HFFc6 (cell line): Measurements from ENCODE around the gene YPEL1. TPM values are rescaled to one million over a fixed set of nuclear protein-coding genes. Genes with fewer than 3 reads are reported as not detected.

ENCODE experiments used
- DNase-seq: peaks from one replicate; pipeline ENCODE4 v3.0.0-alpha.2; 2018
- H3K27ac Mint-ChIP-seq: 2 replicates; pipeline ENCODE4 v1.8.0; 2020; ENCODE audit warnings: mild to moderate bottlenecking, mixed read lengths
- H3K27me3 Mint-ChIP-seq: 2 replicates; pipeline ENCODE4 v1.8.0; 2021; ENCODE audit warnings: mild to moderate bottlenecking, moderate library complexity, mixed read lengths; ENCODE audit not compliant: insufficient read depth
- H3K36me3 Mint-ChIP-seq: 2 replicates; pipeline ENCODE4 v1.8.0; 2021; ENCODE audit warnings: low read depth, mixed read lengths
- H3K4me1 Mint-ChIP-seq: 2 replicates; pipeline ENCODE4 v1.8.0; 2020; ENCODE audit warnings: low read depth, mixed read lengths
- H3K4me3 Mint-ChIP-seq: 2 replicates; pipeline ENCODE4 v1.8.0; 2020; ENCODE audit warnings: mild to moderate bottlenecking, moderate library complexity, mixed read lengths
- H3K9me3 Mint-ChIP-seq: 2 replicates; pipeline ENCODE4 v1.8.0; 2020; ENCODE audit warnings: mild to moderate bottlenecking, mixed read lengths
- total RNA-seq, 6 experiments: library from RNA; stranded (reverse); fragmentation: NEBNext Ultra II Directional; extraction: Animal tissue kit (Norgen Biotek cat#: 25700); gene quantifications; 2 replicates in 1 of 6; 3 replicates in 5 of 6; pipeline ENCODE4 v1.2.3, GENCODE V29; 2021
- TF ChIP-seq, protein P1 (sequence below): fragments of 200-600 bp; sonication (generic); IDR thresholded peaks from 2 replicates; pipeline ENCODE4 v1.5.0; 2021; ENCODE audit warnings: antibody characterized with exemption, mild to moderate bottlenecking

The YPEL1 gene
- total RNA-seq, 6 experiments from 2014 or later: 0.17 to 0.38 (median 0.20) TPM; not detected in 1

DNA sequence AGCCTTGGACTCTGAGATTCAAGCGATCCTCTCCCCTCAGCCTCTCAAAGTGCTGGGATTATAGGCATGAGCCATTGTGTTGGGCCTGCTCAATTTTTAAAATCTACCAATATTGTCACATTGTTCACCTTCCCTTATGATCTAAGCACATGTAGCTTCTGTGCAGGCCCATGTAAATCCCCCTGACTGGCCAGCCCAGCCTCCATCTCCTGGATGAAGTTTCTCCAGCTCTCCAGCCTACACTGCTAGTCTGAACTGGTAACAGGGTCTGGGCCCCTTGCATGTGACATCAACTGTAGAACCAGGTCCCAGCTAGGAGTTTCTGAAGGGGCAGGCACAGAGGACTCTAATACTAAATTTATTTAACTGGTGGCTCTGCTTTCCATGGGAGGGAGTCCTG, 32.8 kb upstream of the YPEL1 start:
- Mint-ChIP-seq H3K27ac (no peak overlapping the region), H3K4me1 (no peaks in the 10 kb centered on the region), H3K36me3 (peaks cover 29% of the 10 kb centered on the region), H3K9me3 (no peaks in the 10 kb centered on the region), H3K4me3 (no peak overlapping the region), H3K27me3 (peaks cover 2% of the 10 kb centered on the region; the same call in 1 of the 2 replicates)
- no peak for DNase-seq
- TF ChIP-seq, protein P1, sequence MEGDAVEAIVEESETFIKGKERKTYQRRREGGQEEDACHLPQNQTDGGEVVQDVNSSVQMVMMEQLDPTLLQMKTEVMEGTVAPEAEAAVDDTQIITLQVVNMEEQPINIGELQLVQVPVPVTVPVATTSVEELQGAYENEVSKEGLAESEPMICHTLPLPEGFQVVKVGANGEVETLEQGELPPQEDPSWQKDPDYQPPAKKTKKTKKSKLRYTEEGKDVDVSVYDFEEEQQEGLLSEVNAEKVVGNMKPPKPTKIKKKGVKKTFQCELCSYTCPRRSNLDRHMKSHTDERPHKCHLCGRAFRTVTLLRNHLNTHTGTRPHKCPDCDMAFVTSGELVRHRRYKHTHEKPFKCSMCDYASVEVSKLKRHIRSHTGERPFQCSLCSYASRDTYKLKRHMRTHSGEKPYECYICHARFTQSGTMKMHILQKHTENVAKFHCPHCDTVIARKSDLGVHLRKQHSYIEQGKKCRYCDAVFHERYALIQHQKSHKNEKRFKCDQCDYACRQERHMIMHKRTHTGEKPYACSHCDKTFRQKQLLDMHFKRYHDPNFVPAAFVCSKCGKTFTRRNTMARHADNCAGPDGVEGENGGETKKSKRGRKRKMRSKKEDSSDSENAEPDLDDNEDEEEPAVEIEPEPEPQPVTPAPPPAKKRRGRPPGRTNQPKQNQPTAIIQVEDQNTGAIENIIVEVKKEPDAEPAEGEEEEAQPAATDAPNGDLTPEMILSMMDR: no peak

DNA sequence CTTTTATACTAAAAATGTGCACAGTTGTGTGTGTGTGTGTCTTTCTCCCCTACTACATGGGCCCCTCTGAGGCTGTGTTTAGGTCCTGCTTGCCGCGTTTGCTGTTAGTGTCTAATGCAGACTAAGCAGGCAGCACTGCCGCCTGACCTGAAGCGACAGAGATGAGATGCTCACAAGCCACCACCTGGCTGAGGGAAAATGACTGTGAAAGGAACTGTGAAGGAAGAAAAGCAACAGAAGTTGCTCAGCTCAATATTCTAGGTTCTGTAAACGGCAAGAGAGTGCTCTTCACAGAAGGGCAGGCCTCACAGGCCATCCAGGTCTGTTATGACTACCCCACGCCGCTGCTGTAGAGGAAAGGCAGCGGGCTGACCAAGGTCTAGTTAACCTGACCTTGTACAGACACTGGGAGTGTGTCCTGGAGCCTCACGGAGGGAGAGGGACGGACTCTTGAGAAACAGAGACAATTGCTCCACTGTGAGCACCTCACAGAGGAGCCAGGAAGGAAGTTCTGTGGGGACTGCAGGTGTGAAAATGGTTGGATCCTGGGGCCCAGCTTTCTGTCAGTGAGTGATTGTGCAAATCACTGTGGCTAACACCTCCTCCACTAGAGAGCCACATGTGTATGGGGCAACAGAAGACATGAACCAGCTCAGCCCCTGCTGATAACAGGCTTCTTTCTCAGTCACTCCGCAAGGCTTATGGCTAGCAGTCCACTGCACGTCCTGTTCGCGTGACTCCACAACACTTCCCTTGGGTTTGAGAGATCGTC, 31.3 kb upstream of the YPEL1 start:
- H3K27me3 Mint-ChIP-seq: peaks cover 2% of the 10 kb centered on the region; the same call in 1 of the 2 replicates
- no peak overlapping the region for H3K27ac Mint-ChIP-seq
- no peak for DNase-seq
- TF ChIP-seq, protein P1: no peak
- no peak overlapping the region for H3K4me3 Mint-ChIP-seq
- H3K9me3 Mint-ChIP-seq: no peaks in the 10 kb centered on the region
- H3K4me1 Mint-ChIP-seq: no peaks in the 10 kb centered on the region
- peaks cover 25% of the 10 kb centered on the region for H3K36me3 Mint-ChIP-seq

DNA sequence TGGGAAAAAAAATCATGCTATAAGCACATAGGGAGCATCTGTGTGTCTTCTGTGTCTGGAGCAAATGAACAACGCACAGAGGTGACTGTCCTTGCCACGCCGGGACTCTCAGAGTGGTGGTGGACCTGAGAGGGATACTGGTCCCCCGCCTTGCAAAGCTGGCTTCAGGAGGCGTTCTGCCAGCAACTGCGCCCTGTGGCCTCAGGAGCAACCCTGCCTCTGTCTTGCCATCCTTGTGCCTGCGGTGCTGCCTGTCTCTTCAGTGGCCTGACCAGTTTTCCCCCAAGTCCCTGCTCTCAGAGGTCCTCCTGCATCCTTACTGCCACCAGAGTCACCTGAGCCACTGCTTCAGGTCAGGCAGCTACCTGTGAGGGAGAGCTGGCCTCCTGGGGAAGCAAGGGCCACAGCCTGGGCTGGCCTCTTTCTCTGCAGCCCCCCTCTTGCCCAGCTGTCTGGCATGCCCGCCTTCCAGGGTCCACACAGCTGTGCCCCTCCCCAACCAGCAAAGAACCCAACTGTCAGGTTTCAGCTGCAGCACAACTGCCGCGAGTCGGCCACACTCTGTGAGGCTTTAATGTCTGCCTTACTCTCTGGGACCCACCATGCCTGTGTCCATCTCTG, 30.4 kb upstream of the YPEL1 start:
- Mint-ChIP-seq H3K4me3 (no peak overlapping the region), H3K27me3 (peaks cover 2% of the 10 kb centered on the region; the same call in 1 of the 2 replicates), H3K4me1 (peaks cover 7% of the 10 kb centered on the region), H3K36me3 (peaks cover 25% of the 10 kb centered on the region), H3K9me3 (no peaks in the 10 kb centered on the region), H3K27ac (no peak overlapping the region)
- DNase-seq: no peak
- TF ChIP-seq, protein P1: no peak

DNA sequence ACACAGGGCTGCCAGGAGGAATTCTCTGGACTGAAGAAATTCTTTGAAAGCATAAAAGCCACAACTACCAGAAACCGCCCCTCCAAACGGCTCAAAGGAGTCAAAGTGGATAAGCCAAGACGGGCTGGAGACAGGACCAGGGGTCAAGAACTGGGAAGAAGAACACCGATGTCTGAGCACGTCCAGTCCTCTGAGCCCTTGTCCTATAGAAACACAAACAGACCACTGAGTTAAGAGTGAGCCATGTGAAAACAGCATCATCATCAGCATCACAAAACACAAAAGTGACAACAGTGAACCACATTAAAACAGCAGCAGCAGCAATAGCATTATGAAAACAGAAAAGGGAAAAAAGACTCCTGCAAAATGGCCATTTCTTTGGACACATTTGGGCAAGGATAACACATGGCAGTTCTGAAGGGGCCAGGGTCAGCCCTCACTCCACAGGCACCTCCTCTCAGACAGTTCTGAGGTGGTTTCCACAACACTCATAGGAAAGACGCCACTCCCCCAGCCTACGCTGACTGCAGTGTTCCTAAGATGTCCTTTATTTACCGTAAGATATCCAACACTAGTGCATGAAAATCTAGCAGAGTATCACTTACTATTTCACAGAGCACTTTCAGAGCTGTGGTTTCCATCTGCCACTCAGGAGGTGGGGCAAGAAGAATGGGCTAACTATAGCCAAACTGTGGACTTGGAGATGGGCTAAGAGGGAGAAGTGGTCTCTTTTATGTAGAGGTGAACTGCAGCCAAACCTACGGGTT, 28.6 kb upstream of the YPEL1 start:
- no peaks in the 10 kb centered on the region for H3K9me3 Mint-ChIP-seq

More for the DNA sequence above, 28.6 kb upstream of the YPEL1 start:
- DNase-seq: no peak
- TF ChIP-seq, protein P1: no peak
- Mint-ChIP-seq H3K27ac (no peak overlapping the region), H3K36me3 (peaks cover 25% of the 10 kb centered on the region), H3K4me3 (no peak overlapping the region), H3K27me3 (peaks cover 2% of the 10 kb centered on the region; the same call in 1 of the 2 replicates), H3K4me1 (peaks cover 14% of the 10 kb centered on the region)
